Glutamatergic neuron (in vitro differentiated cells): ENCODE data around the gene SPSB3. TPM values are rescaled to one million over a fixed set of nuclear protein-coding genes. Genes with fewer than 3 reads are reported as not detected.
A peak's percentile ranks its signal among the peaks of the same experiment; 100 is the strongest.

Experiments
- DNase-seq: peaks from one replicate; pipeline ENCODE4 v3.0.0; 2022
- H3K27ac Mint-ChIP-seq: one replicate; pipeline ENCODE4 v1.8.0; 2020; ENCODE audit warnings: mild to moderate bottlenecking, mixed read lengths, inconsistent platforms; ENCODE audit not compliant: unreplicated experiment
- H3K27me3 Mint-ChIP-seq: one replicate; pipeline ENCODE4 v1.8.0; 2020; ENCODE audit warnings: mild to moderate bottlenecking, moderate library complexity, mixed read lengths, inconsistent platforms; ENCODE audit not compliant: unreplicated experiment
- H3K36me3 Mint-ChIP-seq: one replicate; pipeline ENCODE4 v1.8.0; 2020; ENCODE audit warnings: mild to moderate bottlenecking, mixed read lengths, inconsistent platforms; ENCODE audit not compliant: unreplicated experiment
- H3K4me1 Mint-ChIP-seq: one replicate; pipeline ENCODE4 v1.8.0; 2020; ENCODE audit warnings: mild to moderate bottlenecking, low read depth, mixed read lengths, inconsistent platforms; ENCODE audit not compliant: unreplicated experiment
- H3K4me3 Mint-ChIP-seq: one replicate; pipeline ENCODE4 v1.8.0; 2020; ENCODE audit warnings: mild to moderate bottlenecking, mixed read lengths, inconsistent platforms; ENCODE audit not compliant: unreplicated experiment
- H3K9me3 Mint-ChIP-seq: one replicate; pipeline ENCODE4 v1.8.0; 2020; ENCODE audit warnings: mild to moderate bottlenecking, moderate library complexity, mixed read lengths, inconsistent platforms; ENCODE audit not compliant: unreplicated experiment
- total RNA-seq: library from RNA; stranded (reverse); fragmentation: NEBNext Ultra II Directional; extraction: Animal tissue kit (Norgen Biotek cat#: 25700); gene quantifications from one replicate; pipeline ENCODE4 v1.2.1, GENCODE V29; 2021; ENCODE audit not compliant: unreplicated experiment
- TF ChIP-seq, protein P1 (sequence below): fragments of 200-600 bp; sonication (generic); IDR thresholded peaks from one replicate; pipeline ENCODE4 v1.5.0; 2021; ENCODE audit not compliant: partially characterized antibody, unreplicated experiment

SPSB3 gene
- total RNA-seq, 1 donor from 2014 or later = 80.4 TPM

DNA sequence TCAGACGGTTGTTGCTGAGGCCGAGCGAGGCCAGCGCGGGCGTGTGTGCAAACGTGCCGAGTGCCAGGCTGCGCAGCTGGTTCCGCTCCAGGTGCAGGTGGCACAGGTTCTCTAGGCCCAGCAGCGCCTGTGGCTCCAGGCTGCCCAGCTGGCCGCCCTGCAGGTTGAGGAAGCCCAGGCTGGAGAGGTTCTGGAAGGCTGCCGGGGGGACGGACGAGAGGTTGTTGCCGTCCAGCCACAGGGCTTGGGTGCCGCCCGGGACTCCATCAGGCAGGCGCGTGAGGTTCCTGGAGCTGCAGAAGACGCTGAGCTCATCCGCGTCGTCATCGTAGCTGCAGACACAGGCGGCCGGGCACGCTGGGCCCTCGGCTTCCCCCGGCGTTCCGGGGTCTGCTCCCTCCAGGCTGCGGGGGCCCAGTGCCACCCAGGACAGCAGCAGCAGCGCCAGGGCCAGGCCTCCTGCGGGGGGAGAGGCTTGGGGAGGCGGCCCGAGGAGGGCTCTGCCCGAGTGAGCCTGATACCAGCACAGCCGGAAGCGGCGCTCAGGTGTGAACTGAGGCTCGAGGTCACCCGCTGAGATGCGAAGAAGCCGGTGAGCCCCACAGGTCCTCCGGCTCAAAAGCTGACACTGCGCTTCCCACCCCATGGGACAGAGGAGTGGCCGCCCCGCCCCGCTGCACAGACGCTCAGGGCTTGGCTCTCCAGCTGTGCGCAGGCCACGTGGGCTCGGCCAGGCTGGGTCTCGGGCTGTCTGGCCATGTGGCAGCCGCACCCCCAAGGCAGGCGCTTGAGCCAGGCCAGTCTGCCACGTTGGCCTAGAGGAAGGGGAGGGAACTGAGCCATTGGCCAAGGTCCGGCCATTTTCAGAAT, 9.8 kb upstream of the SPSB3 start:
- peaks cover 4% of the 10 kb centered on the region for H3K9me3 Mint-ChIP-seq
- no peak overlapping the region for H3K27ac Mint-ChIP-seq
- no peaks in the 10 kb centered on the region for H3K4me1 Mint-ChIP-seq
- TF ChIP-seq, protein P1, sequence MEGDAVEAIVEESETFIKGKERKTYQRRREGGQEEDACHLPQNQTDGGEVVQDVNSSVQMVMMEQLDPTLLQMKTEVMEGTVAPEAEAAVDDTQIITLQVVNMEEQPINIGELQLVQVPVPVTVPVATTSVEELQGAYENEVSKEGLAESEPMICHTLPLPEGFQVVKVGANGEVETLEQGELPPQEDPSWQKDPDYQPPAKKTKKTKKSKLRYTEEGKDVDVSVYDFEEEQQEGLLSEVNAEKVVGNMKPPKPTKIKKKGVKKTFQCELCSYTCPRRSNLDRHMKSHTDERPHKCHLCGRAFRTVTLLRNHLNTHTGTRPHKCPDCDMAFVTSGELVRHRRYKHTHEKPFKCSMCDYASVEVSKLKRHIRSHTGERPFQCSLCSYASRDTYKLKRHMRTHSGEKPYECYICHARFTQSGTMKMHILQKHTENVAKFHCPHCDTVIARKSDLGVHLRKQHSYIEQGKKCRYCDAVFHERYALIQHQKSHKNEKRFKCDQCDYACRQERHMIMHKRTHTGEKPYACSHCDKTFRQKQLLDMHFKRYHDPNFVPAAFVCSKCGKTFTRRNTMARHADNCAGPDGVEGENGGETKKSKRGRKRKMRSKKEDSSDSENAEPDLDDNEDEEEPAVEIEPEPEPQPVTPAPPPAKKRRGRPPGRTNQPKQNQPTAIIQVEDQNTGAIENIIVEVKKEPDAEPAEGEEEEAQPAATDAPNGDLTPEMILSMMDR = no peak
- DNase-seq = peak; percentile 41
- H3K4me3 Mint-ChIP-seq = no peak overlapping the region
- no peaks in the 10 kb centered on the region for H3K36me3 Mint-ChIP-seq
- no peaks in the 10 kb centered on the region for H3K27me3 Mint-ChIP-seq

DNA sequence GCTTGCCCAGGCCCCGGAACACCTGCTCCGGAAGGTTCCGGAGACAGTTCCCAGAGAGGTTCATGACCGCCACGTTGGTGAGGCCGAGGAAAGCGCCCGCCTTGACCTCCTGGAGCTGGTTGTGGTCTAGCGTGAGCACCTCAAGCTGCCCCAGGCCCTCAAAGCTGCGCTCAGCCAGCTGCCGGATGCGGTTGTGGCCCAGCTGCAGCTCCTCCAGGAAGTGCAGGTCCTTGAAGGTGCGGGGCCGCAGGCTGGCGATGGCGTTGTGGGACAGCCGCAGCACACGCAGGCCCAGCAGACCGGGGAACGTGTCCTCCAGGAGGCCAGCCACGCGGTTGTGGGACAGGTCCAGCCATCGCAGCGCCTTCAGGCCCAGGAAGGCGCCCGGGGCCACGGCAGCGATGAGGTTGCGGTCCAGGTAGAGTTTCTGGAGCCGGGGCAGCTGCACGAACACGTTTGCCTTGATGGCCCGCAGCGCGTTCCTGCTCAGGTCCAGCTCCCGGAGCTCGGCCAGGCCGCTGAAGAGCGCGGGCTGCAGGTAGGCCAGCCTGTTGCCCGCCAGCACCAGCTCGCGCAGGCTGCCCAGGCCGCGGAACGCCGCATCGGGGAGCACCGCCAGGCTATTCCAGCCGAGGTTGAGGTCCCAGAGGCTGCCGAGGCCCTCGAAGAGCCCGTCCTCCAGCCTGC, 9.0 kb upstream of the SPSB3 start:
- TF ChIP-seq, protein P1 = no peak
- H3K36me3 Mint-ChIP-seq = no peaks in the 10 kb centered on the region
- no peaks in the 10 kb centered on the region for H3K27me3 Mint-ChIP-seq
- H3K9me3 Mint-ChIP-seq = no peaks in the 10 kb centered on the region
- no peak overlapping the region for H3K27ac Mint-ChIP-seq
- no peak for DNase-seq
- no peak overlapping the region for H3K4me3 Mint-ChIP-seq
- no peaks in the 10 kb centered on the region for H3K4me1 Mint-ChIP-seq

DNA sequence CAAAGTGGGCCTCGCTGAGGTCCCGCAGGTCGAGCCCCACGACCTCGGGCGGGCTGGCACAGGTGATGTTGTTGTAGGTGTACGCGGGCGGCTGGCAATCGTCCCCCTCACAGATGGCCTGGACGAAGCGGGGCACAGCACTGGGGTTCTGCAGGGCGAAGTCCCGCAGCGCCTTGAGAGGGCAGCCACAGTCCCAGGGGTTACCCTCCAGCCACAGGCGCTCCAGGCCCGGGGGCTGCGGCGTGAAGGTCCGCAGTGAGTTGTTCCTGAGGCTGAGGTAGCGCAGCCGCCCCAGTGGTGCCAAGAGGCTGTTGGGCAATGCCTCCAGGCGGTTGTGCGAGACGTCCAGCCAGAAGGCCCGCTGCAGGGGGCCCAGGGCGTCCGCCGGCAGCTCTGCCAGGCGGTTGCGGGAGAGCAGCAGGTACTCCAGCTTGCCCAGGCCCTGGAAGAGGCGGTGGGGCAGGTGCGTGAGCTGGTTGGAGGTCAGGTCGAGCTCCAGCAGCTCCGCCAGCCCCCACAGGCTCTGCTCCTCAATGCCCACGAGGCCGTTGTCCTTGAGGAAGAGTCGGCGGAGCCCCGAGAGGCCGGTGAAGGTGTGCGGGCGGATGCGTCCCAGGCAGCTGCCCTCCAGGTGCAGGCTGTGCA, 8.4 kb upstream of the SPSB3 start:
- H3K9me3 Mint-ChIP-seq = no peaks in the 10 kb centered on the region
- no peaks in the 10 kb centered on the region for H3K4me1 Mint-ChIP-seq
- no peak overlapping the region for H3K4me3 Mint-ChIP-seq
- H3K27me3 Mint-ChIP-seq = no peaks in the 10 kb centered on the region
- no peaks in the 10 kb centered on the region for H3K36me3 Mint-ChIP-seq
- DNase-seq = no peak
- H3K27ac Mint-ChIP-seq = no peak overlapping the region
- TF ChIP-seq, protein P1 = no peak

DNA sequence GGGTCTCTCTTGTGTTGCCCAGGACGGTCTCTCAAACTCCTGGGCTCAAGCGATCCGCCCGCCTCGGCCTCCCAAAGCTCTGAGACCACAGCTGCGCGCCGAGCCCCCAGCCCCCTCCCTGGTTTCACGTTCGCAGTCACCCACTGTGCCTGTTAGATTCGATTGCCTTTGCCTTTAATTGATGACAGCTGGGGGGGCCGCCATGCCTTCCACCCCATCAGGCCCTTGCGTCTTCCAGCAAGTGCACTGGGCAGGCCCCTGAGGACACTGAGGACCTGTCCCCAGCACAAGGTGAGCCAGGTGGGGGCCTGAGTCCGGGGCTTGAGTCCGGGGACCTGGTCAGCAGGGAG, 7.9 kb upstream of the SPSB3 start:
- H3K27ac Mint-ChIP-seq = no peak overlapping the region
- H3K4me1 Mint-ChIP-seq = no peaks in the 10 kb centered on the region
- H3K9me3 Mint-ChIP-seq = peaks cover 2% of the 10 kb centered on the region
- no peaks in the 10 kb centered on the region for H3K27me3 Mint-ChIP-seq
- DNase-seq = no peak
- no peak overlapping the region for H3K4me3 Mint-ChIP-seq
- H3K36me3 Mint-ChIP-seq = no peaks in the 10 kb centered on the region
- TF ChIP-seq, protein P1 = no peak
